HepG2 (cell line): ENCODE measurements around the gene ALDH1A1. TPM values are rescaled to one million over a fixed set of nuclear protein-coding genes. Genes with fewer than 3 reads are reported as not detected.

Experiments used
- ATM ChIP-seq: fragments of 450-650 bp; IDR thresholded peaks from 2 replicates; pipeline ENCODE4 v1.7.1; 2017; ENCODE audit warnings: mild to moderate bottlenecking, borderline replicate concordance
- MLX ChIP-seq: IDR thresholded peaks from 2 replicates; pipeline ENCODE4 v1.6.1; 2016
- SOX13 ChIP-seq, 3 experiments: fragments of 450-650 bp in 1 of 3; sonication (generic) in 1 of 3; formaldehyde crosslinking in 1 of 3; IDR thresholded peaks in 2 of 3; conservative IDR thresholded peaks in 1 of 3; 2 replicates each; pipeline versions ENCODE4 v1.5.0 to v1.6.1; 2016 to 2020; ENCODE audit warnings: antibody characterized with exemption in 1 of 3, mild to moderate bottlenecking in 1 of 3, missing compliant biosample characterization in 1 of 3, missing genetic modification reagents in 1 of 3, moderate library complexity in 1 of 3
- SYNCRIP ChIP-seq: fragments of 200-400 bp; formaldehyde crosslinking; IDR thresholded peaks from 2 replicates; pipeline ENCODE4 v1.6.1; 2018; ENCODE audit warnings: mild to moderate bottlenecking, low read depth, low read length; ENCODE audit not compliant: insufficient read depth
- THAP11 ChIP-seq: IDR thresholded peaks from 2 replicates; pipeline ENCODE4 v1.6.1; 2016; ENCODE audit warnings: missing biosample characterization, missing genetic modification reagents
- ZFP62 ChIP-seq: sonication (generic); formaldehyde crosslinking; IDR thresholded peaks from 2 replicates; pipeline ENCODE4 v1.4.0; 2020; ENCODE audit warnings: missing genetic modification reagents
- ZFX ChIP-seq: sonication (generic); formaldehyde crosslinking; IDR thresholded peaks from 2 replicates; pipeline ENCODE4 v1.4.0; 2020; ENCODE audit warnings: mild to moderate bottlenecking, low read depth, missing genetic modification reagents, moderate library complexity
- ZGPAT ChIP-seq: IDR thresholded peaks from 2 replicates; pipeline ENCODE4 v1.6.1; 2016; ENCODE audit warnings: mild to moderate bottlenecking
- ZNF17 ChIP-seq: sonication (generic); formaldehyde crosslinking; IDR thresholded peaks from 2 replicates; pipeline ENCODE4 v1.5.0; 2020; ENCODE audit warnings: mild to moderate bottlenecking, missing genetic modification reagents
- ZNF367 ChIP-seq: sonication (generic); formaldehyde crosslinking; IDR thresholded peaks from 2 replicates; pipeline ENCODE4 v1.4.0; 2020; ENCODE audit warnings: missing genetic modification reagents, borderline replicate concordance
- ZNF558 ChIP-seq: sonication (generic); formaldehyde crosslinking; IDR thresholded peaks from 2 replicates; pipeline ENCODE4 v1.9.0; 2022; ENCODE audit warnings: mild to moderate bottlenecking, missing genetic modification reagents, borderline replicate concordance
- ZNF770 ChIP-seq: sonication (generic); formaldehyde crosslinking; IDR thresholded peaks from 2 replicates; pipeline ENCODE4 v1.5.0; 2020; ENCODE audit warnings: mild to moderate bottlenecking, missing genetic modification reagents
- polyA plus RNA-seq, 8 experiments: library from polyadenylated mRNA; depleted of rRNA in 3 of 8; stranded (reverse) in 7 of 8; unstranded in 1 of 8; fragments of >200 nt; fragmentation: Illumina TruSeq in 4 of 8; extraction: Trizol in 4 of 8; gene quantifications; 2 replicates each; pipeline versions ENCODE4 v1.2.1 to v1.2.3, GENCODE V29; 2011 to 2016; ENCODE audit warnings: low read depth in 4 of 8, missing spikeins in 1 of 8, mixed read lengths in 1 of 8; ENCODE audit not compliant: insufficient read depth in 1 of 8
- total RNA-seq, 5 experiments: library from RNA; depleted of rRNA; stranded (reverse); fragments of >200 nt; fragmentation: Illumina TruSeq; extraction: Trizol; gene quantifications; 2 replicates each; pipeline ENCODE4 v1.2.3, GENCODE V29; 2016; ENCODE audit warnings: low read depth in 1 of 5
- TF ChIP-seq, protein P1 (sequence below): sonication (generic); formaldehyde crosslinking; IDR thresholded peaks from 2 replicates; pipeline ENCODE4 v1.5.0; 2020; ENCODE audit warnings: missing genetic modification reagents
- TF ChIP-seq, protein P2 (sequence below): IDR thresholded peaks from 2 replicates; pipeline ENCODE4 v1.6.1; 2016
- TF ChIP-seq, protein P3 (sequence below), 2 experiments: sonication (generic) in 1 of 2; formaldehyde crosslinking in 1 of 2; IDR thresholded peaks; 2 replicates each; pipeline versions ENCODE4 v1.4.0 to v1.6.1; 2016 to 2020; ENCODE audit warnings: borderline replicate concordance in 1 of 2, low read depth in 1 of 2, mild to moderate bottlenecking in 1 of 2, missing genetic modification reagents in 1 of 2
- TF ChIP-seq, protein P4 (sequence below): sonication (generic); formaldehyde crosslinking; IDR thresholded peaks from 2 replicates; pipeline ENCODE4 v1.5.1; 2020; ENCODE audit warnings: mild to moderate bottlenecking, missing genetic modification reagents, borderline replicate concordance

ALDH1A1 gene
- total and polyA plus RNA-seq, 2 of the 13 experiments (the other 11 are each of a cell fraction or from before 2014, with no cell fraction given), result 88.2 to 439 TPM

DNA sequence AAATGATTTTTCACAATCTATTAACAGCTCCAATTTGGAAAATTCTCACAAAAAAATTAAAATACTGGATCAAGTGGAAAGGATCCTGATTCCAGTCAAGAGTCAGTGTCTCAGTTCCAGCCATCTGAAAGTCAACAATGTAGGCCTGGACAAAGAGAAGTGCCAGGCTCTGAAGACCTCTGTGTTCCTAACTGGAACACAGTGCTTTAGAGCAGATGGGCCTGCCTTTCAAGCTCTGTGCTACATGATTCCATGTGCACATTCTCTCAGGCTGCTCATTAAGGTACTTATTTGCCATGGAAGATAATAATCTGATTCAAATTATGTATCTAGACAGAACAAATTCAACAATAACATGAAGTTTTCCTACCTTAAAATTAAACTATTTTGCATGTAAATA, 30.2 kb upstream of the ALDH1A1 start (continued):
- peak; percentile 46 for TF ChIP-seq ZGPAT (CRISPR knock-in tag)
- TF ChIP-seq, protein P1, sequence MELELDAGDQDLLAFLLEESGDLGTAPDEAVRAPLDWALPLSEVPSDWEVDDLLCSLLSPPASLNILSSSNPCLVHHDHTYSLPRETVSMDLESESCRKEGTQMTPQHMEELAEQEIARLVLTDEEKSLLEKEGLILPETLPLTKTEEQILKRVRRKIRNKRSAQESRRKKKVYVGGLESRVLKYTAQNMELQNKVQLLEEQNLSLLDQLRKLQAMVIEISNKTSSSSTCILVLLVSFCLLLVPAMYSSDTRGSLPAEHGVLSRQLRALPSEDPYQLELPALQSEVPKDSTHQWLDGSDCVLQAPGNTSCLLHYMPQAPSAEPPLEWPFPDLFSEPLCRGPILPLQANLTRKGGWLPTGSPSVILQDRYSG (CRISPR knock-in tag), result no peak
- TF ChIP-seq SYNCRIP, result no peak
- TF ChIP-seq ZFP62, result no peak
- no peak for TF ChIP-seq SOX13 (IDR thresholded peaks at IDR 0.05)
- peak in 1 of 2 experiments; percentile 72; a peak in 2 of 4 replicates for TF ChIP-seq SOX13 (CRISPR knock-in tag; conservative IDR thresholded peaks at IDR 0.05 in 1 of 2, IDR thresholded peaks at IDR 0.05 in 1 of 2)
- no peak for TF ChIP-seq ZNF367
- no peak for TF ChIP-seq ATM
- TF ChIP-seq ZNF17 (CRISPR knock-in tag), result no peak
- TF ChIP-seq ZNF770 (CRISPR knock-in tag), result no peak
- peak; percentile 85 for TF ChIP-seq ZFX (CRISPR knock-in tag)
- TF ChIP-seq MLX, result no peak
- 0 out of 2 replicates have a peak, but pooled peaks have one; percentile 14 for TF ChIP-seq THAP11 (CRISPR knock-in tag)
- TF ChIP-seq, protein P2, sequence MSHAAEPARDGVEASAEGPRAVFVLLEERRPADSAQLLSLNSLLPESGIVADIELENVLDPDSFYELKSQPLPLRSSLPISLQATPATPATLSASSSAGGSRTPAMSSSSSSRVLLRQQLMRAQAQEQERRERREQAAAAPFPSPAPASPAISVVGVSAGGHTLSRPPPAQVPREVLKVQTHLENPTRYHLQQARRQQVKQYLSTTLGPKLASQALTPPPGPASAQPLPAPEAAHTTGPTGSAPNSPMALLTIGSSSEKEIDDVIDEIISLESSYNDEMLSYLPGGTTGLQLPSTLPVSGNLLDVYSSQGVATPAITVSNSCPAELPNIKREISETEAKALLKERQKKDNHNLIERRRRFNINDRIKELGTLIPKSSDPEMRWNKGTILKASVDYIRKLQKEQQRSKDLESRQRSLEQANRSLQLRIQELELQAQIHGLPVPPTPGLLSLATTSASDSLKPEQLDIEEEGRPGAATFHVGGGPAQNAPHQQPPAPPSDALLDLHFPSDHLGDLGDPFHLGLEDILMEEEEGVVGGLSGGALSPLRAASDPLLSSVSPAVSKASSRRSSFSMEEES (CRISPR knock-in tag), result no peak
- TF ChIP-seq, protein P3, sequence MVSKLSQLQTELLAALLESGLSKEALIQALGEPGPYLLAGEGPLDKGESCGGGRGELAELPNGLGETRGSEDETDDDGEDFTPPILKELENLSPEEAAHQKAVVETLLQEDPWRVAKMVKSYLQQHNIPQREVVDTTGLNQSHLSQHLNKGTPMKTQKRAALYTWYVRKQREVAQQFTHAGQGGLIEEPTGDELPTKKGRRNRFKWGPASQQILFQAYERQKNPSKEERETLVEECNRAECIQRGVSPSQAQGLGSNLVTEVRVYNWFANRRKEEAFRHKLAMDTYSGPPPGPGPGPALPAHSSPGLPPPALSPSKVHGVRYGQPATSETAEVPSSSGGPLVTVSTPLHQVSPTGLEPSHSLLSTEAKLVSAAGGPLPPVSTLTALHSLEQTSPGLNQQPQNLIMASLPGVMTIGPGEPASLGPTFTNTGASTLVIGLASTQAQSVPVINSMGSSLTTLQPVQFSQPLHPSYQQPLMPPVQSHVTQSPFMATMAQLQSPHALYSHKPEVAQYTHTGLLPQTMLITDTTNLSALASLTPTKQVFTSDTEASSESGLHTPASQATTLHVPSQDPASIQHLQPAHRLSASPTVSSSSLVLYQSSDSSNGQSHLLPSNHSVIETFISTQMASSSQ (IDR thresholded peaks at IDR 0.05; ENCODE audit: low read depth), result 0 out of 2 replicates have a peak, but pooled peaks have one; percentile 10
- TF ChIP-seq, protein P3 (CRISPR knock-in tag; IDR thresholded peaks at IDR 0.05; ENCODE audit: borderline replicate concordance), result no peak
- TF ChIP-seq, protein P4, sequence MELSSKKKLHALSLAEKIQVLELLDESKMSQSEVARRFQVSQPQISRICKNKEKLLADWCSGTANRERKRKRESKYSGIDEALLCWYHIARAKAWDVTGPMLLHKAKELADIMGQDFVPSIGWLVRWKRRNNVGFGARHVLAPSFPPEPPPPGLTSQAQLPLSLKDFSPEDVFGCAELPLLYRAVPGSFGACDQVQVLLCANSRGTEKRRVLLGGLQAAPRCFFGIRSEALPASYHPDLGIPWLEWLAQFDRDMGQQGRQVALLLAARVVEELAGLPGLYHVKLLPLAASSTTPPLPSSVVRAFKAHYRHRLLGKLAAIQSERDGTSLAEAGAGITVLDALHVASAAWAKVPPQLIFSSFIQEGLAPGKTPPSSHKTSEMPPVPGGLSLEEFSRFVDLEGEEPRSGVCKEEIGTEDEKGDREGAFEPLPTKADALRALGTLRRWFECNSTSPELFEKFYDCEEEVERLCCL, result no peak
- TF ChIP-seq ZNF558, result no peak
